Measurements from ENCODE around the gene NID2.

NID2 gene

GRCh38 chr14:52003324-52003723 is 65.5 kb downstream of the NID2 start:
- no peak for DNase-seq (ENCODE audit: low read depth in 2 of 2)

DNA sequence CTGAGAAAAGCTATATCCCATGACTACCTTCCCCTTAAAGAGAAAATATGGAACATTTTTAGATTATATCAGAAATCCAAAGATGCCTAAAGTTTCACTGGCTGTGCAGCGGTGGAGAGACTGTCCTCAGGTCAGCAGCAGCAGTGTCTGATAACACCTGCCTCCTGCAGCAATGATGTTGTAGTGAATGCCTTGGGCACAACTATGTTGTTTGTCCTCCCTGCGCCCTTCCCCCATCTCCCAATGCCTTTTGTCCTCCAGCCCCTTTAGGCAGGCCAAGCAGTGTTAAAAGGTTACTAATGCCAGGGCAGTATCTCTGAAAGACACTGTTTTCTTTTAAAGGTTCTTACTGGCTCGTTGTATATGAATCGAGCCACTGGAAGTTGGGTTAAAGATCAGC is 66.3 kb downstream of the NID2 start:
- DNase-seq (ENCODE audit: low read depth in 2 of 2) = no peak

DNA sequence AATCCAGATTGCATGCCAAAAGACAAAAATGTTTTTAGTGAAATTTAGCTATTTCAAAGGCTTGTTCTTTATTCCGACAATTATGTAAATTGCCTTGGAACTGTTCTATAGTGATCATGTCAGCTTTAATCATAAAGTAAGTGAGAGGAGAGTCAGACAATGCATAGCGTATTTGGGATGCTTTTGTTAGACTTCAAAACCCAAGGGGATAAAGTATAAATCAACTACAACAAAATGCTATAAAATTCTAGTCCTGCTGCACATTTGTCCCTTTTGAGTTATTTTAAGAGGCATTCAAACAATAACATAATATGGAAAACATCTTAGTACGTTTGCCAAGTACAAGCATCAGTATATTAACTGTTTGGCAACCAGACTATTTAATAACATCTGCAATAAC is 68.2 kb downstream of the NID2 start:
- no peak for DNase-seq (ENCODE audit: low read depth in 2 of 2)

DNA sequence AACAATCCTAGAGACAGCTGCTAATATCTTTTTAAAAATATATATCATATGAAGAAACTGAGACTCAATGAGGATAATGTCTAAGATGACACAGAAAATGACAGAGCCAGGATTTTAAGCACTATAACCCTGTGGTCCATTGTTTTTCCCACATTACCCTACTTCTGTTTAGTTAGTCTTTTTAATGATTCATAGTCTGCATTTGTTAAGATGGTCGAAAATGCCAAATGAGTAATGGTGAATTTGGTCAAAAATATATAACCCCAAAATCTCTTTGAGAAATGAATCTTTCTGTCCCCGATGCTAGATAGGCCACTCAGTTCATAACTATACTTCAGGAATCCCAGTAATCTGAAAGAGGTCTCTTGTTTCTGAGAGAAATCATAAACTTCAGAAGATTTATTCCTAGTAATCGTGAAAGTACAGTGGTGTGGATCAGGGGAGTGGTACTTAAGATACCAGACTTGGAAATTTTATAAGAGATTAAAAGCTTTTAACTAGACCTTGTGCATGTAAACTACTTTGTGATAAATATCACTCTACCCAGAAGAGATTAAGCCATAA is 68.8 kb downstream of the NID2 start:
- DNase-seq (ENCODE audit: low read depth in 2 of 2) = no peak

DNA sequence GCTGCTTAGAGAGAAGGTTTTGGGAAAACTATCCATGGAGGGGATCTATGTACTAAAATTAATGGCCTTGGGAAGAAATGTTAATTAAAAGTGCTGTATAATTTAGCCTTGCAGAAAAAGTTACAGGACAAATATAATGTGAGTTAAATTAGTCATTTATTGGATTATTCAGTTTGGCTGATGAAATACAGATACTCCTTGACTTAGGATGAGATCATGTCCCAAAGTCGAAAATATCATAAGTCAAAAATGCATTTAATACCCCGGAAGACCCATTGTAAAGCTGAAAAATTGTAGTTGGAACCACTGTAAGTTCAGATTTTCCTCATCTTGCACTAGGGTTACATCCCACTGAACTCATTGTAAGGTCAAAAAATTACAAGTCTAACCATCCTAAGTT is 69.8 kb downstream of the NID2 start:
- DNase-seq (ENCODE audit: low read depth in 2 of 2) = no peak

DNA sequence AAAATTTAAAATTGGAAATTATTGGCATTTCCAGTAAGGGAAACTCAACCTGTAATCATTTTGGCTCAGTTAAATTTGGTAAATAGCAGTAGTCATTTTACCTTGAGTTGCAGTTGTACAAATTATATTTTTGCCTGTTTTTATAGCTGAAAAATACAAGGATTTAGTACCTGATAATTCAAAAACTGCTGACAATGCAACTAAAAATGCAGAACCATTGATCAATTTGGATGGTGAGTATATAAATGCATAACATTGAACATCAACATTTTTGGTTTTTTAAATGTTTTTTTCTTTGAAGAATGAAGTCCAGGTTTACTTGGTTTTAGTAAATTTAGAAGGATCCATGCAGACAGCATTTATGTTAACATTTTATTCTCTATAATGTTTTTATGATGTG is 70.5 kb downstream of the NID2 start:
- DNase-seq (ENCODE audit: low read depth in 2 of 2) = no peak

GRCh38 chr14:51996148-51996746 is 72.6 kb downstream of the NID2 start:
- no peak for DNase-seq (ENCODE audit: low read depth in 2 of 2)

DNA sequence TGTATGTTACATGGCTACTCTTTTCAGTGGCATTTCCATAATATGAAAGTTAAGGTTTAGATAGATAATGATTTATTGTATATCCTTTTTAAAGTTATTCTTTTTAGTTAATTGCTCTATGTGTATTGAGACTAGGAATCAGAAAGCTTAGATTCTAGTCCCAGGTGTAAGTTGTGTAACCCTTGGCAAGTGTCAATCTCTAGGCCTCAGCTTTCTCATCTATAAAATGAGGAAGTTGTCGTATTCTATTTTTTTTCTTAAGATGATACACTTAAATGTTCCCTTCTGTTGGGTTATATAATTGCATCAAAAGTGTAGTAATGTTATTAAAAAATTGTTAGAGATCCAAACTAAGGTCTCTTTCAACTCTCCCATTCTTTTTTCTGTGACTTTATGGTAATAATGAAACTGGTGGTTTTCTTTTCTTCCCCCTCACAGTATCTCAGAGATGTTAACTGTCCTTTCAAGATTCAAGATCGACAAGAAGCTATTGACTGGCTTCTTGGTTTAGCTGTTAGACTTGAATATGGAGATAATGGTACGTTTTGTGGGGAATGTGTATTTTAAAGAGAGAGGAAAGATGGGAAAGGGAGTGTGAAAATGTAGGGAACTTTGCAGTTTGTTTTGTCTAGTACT is 75.5 kb downstream of the NID2 start:
- no peak for DNase-seq (ENCODE audit: low read depth in 2 of 2)

GRCh38 chr14:51990488-51990887 is 78.4 kb downstream of the NID2 start:
- no peak for DNase-seq (ENCODE audit: low read depth in 2 of 2)

DNA sequence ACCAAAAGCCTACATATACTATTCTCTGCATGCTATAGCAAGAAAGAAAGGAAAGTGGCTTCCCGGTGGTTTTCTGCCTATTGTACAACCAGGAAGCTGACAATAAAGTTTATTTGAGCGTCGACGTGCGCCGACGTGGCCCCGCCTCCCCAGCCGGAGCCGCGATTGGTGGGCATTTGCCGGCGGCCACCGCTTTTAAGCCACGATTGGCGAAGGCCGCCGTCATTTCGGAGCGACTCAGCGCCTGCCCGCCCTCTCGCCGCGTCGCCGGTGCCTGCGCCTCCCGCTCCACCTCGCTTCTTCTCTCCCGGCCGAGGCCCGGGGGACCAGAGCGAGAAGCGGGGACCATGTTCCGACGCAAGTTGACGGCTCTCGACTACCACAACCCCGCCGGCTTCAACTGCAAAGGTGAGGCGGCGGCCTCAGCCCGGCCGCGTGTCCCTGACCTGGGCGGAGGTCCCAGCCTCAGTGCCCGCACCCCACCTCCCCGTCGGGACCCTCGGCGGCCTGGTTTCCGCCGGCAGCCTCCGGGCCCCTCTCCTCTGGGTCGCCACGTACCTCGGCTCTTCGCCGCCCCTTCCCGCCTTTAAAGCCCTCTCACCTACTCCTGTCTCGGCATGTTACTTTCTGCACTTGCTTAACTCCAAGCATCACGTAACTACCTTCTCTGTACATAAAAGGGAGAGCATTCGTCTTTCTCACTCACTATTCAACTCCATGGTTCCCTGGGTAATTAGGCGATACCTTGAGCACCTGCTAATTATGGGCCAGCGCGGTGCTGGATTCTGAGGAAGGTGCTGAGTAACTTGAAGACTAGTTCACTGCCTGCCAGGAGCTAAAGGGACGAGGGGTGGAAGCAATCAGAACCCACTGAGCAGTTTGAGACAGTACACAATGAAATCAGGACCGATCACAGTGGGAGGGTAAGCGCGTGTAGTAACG is 79.3 kb downstream of the NID2 start, which contains the start of gene RTRAF:
RTRAF (plus strand) TSS at position 254 of the 942 bp plus-strand sequence; CDS start at position 348, 94 bp downstream.
- DNase-seq (ENCODE audit: low read depth in 2 of 2) = peak; percentile 76 to 86

- DNase-seq (ENCODE audit: low read depth in 2 of 2) = no peak
These were observed 80.6 kb downstream of the NID2 start for GRCh38 chr14:51988221-51988620.

- DNase-seq (ENCODE audit: low read depth in 2 of 2) = no peak
These were observed 87.5 kb downstream of the NID2 start for GRCh38 chr14:51981218-51981854.

DNA sequence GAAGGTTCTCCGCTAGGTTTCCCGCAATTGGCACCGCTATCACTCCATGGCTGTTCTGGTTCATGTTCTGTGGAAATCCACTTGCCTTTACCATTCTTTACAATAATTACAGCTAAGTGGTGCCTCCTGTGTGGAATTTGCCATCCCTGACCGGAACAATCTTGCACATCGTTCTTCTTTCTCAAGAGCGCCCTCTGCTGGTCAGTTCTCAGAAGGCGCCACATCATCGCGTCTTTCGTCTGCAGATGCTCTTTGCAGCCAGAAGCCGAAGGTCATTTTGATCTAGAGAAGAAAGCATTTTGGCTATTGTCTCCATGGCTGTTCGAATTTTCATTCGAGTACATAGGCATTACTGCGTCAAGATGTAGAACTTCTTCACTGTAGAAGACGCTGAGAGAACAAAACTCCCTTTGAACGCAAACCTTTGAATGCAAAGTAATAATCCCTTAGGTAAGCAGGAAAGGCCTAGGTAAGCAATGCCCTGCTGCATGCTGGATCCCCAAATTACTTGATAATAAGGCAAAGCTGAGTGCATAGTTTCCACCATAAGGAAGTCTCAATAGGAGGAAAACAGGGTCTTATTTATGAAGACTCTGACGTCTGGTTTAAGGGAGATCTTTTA is 89.7 kb downstream of the NID2 start:
- peak; percentile 66 to 84 for DNase-seq (ENCODE audit: low read depth in 2 of 2)

GRCh38 chr14:51978681-51979085 is 90.2 kb downstream of the NID2 start:
- no peak for DNase-seq (ENCODE audit: low read depth in 2 of 2)

- no peak for DNase-seq (ENCODE audit: low read depth in 2 of 2)
These were observed 91.8 kb downstream of the NID2 start for GRCh38 chr14:51977075-51977474.

DNA sequence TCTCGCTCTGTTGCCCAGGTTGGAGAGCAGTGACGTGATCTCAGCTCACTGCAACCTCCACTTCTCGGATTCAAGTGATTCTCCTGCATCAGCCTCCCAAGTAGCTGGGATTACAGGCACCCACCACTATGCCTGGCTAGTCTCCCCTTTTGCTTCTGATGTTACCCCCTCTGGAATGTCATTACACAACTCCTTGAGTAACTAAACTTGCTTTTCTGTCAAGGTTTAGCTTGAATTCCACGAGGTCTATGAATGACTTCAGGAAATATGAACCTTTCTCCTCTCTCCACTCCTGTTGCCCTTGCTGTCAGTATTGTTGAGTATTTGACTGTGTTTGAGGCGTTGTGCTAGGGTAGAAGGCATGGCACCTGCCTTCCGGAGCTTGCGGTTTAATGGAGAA is 96.3 kb downstream of the NID2 start:
- no peak for DNase-seq (ENCODE audit: low read depth in 2 of 2)

- no peak for DNase-seq (ENCODE audit: low read depth in 2 of 2)
These were observed 98.9 kb downstream of the NID2 start for GRCh38 chr14:51969852-51970540.

- DNase-seq (ENCODE audit: low read depth in 2 of 2) = no peak
These were observed 101.3 kb downstream of the NID2 start for GRCh38 chr14:51967521-51967920.

DNA sequence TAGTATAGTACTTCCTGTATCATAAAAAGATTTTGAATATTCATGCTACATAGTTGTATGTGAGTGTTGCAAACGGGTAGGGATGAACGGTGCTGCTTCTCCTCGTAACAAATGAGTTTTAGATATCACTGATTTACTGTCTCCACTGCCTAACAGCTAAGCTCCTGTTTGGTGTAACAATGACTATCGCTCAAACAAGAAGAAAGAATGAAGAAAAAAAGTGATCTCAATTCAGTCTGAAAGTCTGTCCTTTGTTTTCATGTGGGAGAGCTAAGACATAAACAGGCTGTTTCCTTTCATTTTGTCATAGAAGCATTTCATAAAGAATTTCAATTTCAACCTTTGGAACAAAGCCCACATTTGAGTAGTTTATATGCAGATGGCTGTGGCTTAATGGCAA is 105.6 kb downstream of the NID2 start:
- DNase-seq (ENCODE audit: low read depth in 2 of 2) = no peak

GRCh38 chr14:51962711-51963110 is 106.1 kb downstream of the NID2 start:
- no peak for DNase-seq (ENCODE audit: low read depth in 2 of 2)

- no peak for DNase-seq (ENCODE audit: low read depth in 2 of 2)
These were observed 108.0 kb downstream of the NID2 start for GRCh38 chr14:51960866-51961265.
